ENCODE results near the gene BRCA2.
A peak's percentile ranks its signal among the peaks of the same experiment; 100 is the strongest.

BRCA2 gene

GRCh38 chr13:32315238-32316027 lies at the start of gene BRCA2, which contains the start of gene ZAR1L:
BRCA2 (plus strand) TSS chr13:32315508; CDS start chr13:32316461, 953 bp downstream.
ZAR1L (minus strand) TSS chr13:32315363; CDS start chr13:32311925, 3,438 bp downstream.
- Histone ChIP-seq H3K27me3 (ENCODE audit: insufficient read depth, low read length) (no peaks in the 10 kb centered on the region), H2AFZ (ENCODE audit: low read length, unreplicated experiment) (peak within 1 kb of the TSS; percentile 99), H3K4me1 (ENCODE audit: control insufficient read depth, insufficient read depth, low read length, unreplicated experiment) (peaks cover 15% of the 10 kb centered on the region), H3K36me3 (ENCODE audit: insufficient read depth, low read length) (peaks cover 13% of the 10 kb centered on the region), H3K4me3 (ENCODE audit: low read depth, low read length) (peak within 1 kb of the TSS; percentile 79), H3K79me2 (ENCODE audit: control insufficient read depth, insufficient read depth, low read length, unreplicated experiment) (peaks cover 15% of the 10 kb centered on the region), H3K27ac (ENCODE audit: low read depth, low read length) (peak within 1 kb of the TSS; percentile 91)

- Histone ChIP-seq H3K27ac (ENCODE audit: low read depth, low read length) (no peak overlapping the region), H3K4me3 (ENCODE audit: low read depth, low read length) (no peak overlapping the region), H2AFZ (ENCODE audit: low read length, unreplicated experiment) (no peak overlapping the region), H3K79me2 (ENCODE audit: control insufficient read depth, insufficient read depth, low read length, unreplicated experiment) (no peaks in the 10 kb centered on the region), H3K27me3 (ENCODE audit: insufficient read depth, low read length) (no peaks in the 10 kb centered on the region), H3K36me3 (ENCODE audit: insufficient read depth, low read length) (no peaks in the 10 kb centered on the region), H3K4me1 (ENCODE audit: control insufficient read depth, insufficient read depth, low read length, unreplicated experiment) (peaks cover 31% of the 10 kb centered on the region)
These were observed 49.6 kb upstream of the BRCA2 start for GRCh38 chr13:32265726-32266125.

GRCh38 chr13:32266130-32266529 lies 49.2 kb upstream of the BRCA2 start:
- Histone ChIP-seq H3K79me2 (ENCODE audit: control insufficient read depth, insufficient read depth, low read length, unreplicated experiment) (no peaks in the 10 kb centered on the region), H3K4me3 (ENCODE audit: low read depth, low read length) (no peak overlapping the region), H3K36me3 (ENCODE audit: insufficient read depth, low read length) (no peaks in the 10 kb centered on the region), H2AFZ (ENCODE audit: low read length, unreplicated experiment) (no peak overlapping the region), H3K4me1 (ENCODE audit: control insufficient read depth, insufficient read depth, low read length, unreplicated experiment) (peaks cover 27% of the 10 kb centered on the region), H3K27me3 (ENCODE audit: insufficient read depth, low read length) (no peaks in the 10 kb centered on the region), H3K27ac (ENCODE audit: low read depth, low read length) (no peak overlapping the region)

GRCh38 chr13:32267836-32268439 lies 47.4 kb upstream of the BRCA2 start:
- no peak overlapping the region for H3K4me3 ChIP-seq (ENCODE audit: low read depth, low read length)
- H2AFZ ChIP-seq (ENCODE audit: low read length, unreplicated experiment), result no peak overlapping the region
- H3K27me3 ChIP-seq (ENCODE audit: insufficient read depth, low read length), result no peaks in the 10 kb centered on the region
- H3K36me3 ChIP-seq (ENCODE audit: insufficient read depth, low read length), result no peaks in the 10 kb centered on the region
- no peaks in the 10 kb centered on the region for H3K79me2 ChIP-seq (ENCODE audit: control insufficient read depth, insufficient read depth, low read length, unreplicated experiment)
- no peak overlapping the region for H3K27ac ChIP-seq (ENCODE audit: low read depth, low read length)
- H3K4me1 ChIP-seq (ENCODE audit: control insufficient read depth, insufficient read depth, low read length, unreplicated experiment), result peaks cover 14% of the 10 kb centered on the region

DNA sequence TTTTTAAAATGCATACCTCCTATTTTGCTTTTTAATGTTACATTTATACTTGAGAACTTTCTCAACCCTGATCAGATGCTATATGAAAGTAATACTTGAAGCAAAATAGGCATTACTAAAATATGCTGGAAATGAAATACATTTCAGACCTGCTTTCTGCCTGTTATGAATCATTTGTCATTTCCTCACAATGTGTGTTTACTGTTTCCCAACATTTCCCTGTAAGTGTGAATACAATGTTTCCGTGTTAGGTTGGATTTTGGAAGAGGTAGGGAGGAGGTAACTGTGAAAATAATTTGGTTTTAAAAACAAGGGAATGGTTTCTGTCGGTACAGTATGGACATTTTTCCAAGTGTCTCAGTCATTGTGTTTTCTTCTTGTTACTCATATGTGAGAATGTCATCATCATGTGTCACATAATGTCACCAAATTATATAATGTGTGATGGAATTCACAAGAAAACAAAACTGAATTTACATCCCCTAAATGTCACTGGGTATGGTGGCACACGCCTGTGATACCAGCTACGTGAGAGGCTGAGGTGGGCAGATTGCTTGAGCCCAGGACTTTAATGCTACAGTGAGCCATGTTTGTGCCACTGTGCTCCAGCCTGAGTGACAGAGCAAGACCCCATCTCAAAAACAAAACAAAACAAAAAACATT lies 43.2 kb upstream of the BRCA2 start:
- peaks cover 4% of the 10 kb centered on the region for H3K4me1 ChIP-seq (ENCODE audit: control insufficient read depth, insufficient read depth, low read length, unreplicated experiment)
- H3K79me2 ChIP-seq (ENCODE audit: control insufficient read depth, insufficient read depth, low read length, unreplicated experiment), result no peaks in the 10 kb centered on the region
- no peaks in the 10 kb centered on the region for H3K27me3 ChIP-seq (ENCODE audit: insufficient read depth, low read length)
- no peaks in the 10 kb centered on the region for H3K36me3 ChIP-seq (ENCODE audit: insufficient read depth, low read length)
- H2AFZ ChIP-seq (ENCODE audit: low read length, unreplicated experiment), result no peak overlapping the region
- no peak overlapping the region for H3K27ac ChIP-seq (ENCODE audit: low read depth, low read length)
- H3K4me3 ChIP-seq (ENCODE audit: low read depth, low read length), result no peak overlapping the region

- Histone ChIP-seq H2AFZ (ENCODE audit: low read length, unreplicated experiment) (no peak overlapping the region), H3K36me3 (ENCODE audit: insufficient read depth, low read length) (no peaks in the 10 kb centered on the region), H3K79me2 (ENCODE audit: control insufficient read depth, insufficient read depth, low read length, unreplicated experiment) (no peaks in the 10 kb centered on the region), H3K27me3 (ENCODE audit: insufficient read depth, low read length) (no peaks in the 10 kb centered on the region), H3K4me3 (ENCODE audit: low read depth, low read length) (no peak overlapping the region), H3K4me1 (ENCODE audit: control insufficient read depth, insufficient read depth, low read length, unreplicated experiment) (no peaks in the 10 kb centered on the region), H3K27ac (ENCODE audit: low read depth, low read length) (no peak overlapping the region)
These were observed 37.5 kb upstream of the BRCA2 start for GRCh38 chr13:32277839-32278238.

DNA sequence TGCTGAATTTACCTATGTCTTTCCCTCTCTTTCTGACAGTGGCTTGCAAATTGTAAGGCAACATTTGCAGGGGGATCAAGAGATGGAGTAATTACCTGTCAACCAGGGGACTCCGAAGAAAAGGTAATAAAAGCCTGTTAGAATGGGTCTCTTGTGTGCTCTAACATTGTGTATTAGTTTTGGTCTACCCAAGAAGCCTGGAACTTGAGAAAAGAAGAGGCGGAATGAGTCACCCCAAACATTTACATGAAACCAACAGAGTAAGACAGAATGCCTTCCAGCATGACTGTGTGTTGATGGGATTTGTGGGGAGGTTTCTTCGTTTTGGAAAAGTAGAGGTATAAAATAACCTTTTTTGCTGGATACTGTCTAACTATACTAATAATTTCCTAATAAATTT lies 36.9 kb upstream of the BRCA2 start:
- no peaks in the 10 kb centered on the region for H3K4me1 ChIP-seq (ENCODE audit: control insufficient read depth, insufficient read depth, low read length, unreplicated experiment)
- H3K27me3 ChIP-seq (ENCODE audit: insufficient read depth, low read length), result no peaks in the 10 kb centered on the region
- H3K36me3 ChIP-seq (ENCODE audit: insufficient read depth, low read length), result no peaks in the 10 kb centered on the region
- no peak overlapping the region for H2AFZ ChIP-seq (ENCODE audit: low read length, unreplicated experiment)
- H3K27ac ChIP-seq (ENCODE audit: low read depth, low read length), result no peak overlapping the region
- H3K79me2 ChIP-seq (ENCODE audit: control insufficient read depth, insufficient read depth, low read length, unreplicated experiment), result no peaks in the 10 kb centered on the region
- no peak overlapping the region for H3K4me3 ChIP-seq (ENCODE audit: low read depth, low read length)

GRCh38 chr13:32281096-32281495 lies 34.2 kb upstream of the BRCA2 start:
- Histone ChIP-seq H2AFZ (ENCODE audit: low read length, unreplicated experiment) (no peak overlapping the region), H3K27me3 (ENCODE audit: insufficient read depth, low read length) (no peaks in the 10 kb centered on the region), H3K27ac (ENCODE audit: low read depth, low read length) (no peak overlapping the region), H3K4me3 (ENCODE audit: low read depth, low read length) (no peak overlapping the region), H3K36me3 (ENCODE audit: insufficient read depth, low read length) (no peaks in the 10 kb centered on the region), H3K79me2 (ENCODE audit: control insufficient read depth, insufficient read depth, low read length, unreplicated experiment) (no peaks in the 10 kb centered on the region), H3K4me1 (ENCODE audit: control insufficient read depth, insufficient read depth, low read length, unreplicated experiment) (peaks cover 17% of the 10 kb centered on the region)

GRCh38 chr13:32282096-32282711 lies 33.1 kb upstream of the BRCA2 start:
- no peaks in the 10 kb centered on the region for H3K27me3 ChIP-seq (ENCODE audit: insufficient read depth, low read length)

DNA sequence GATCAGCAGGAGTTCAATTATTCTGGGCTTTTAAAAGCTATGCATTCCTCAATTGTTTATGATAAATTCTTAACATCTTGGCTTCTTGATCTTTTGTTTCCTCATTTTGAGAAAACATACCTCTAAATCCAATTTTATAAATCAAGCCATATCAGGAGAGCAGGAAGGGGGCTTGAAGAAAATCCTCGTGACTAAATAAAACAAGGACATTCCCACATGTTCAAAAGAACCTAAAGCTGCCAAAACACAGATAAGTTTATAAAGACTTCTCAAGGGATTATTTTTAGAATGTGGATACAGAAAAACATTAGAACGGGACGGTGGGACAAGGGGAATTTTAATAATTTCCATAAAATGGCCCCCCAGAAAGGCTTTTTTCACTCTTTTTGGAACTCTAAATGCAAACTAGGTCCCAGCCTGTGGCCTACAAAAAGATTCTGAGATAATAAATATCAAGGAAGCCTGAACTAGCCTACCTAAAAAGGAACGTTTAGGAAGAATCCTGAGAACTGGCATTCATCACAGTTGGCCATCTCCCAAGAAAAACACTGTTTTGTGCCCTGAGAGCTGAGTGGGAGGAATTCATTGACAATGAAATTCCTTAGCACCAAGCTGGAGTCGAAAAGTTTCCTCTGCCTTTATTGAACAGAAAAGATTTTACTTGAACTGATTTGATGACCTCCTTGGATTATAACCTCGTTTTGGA lies 30.2 kb upstream of the BRCA2 start:
- no peaks in the 10 kb centered on the region for H3K27me3 ChIP-seq (ENCODE audit: insufficient read depth, low read length)
- peaks cover 18% of the 10 kb centered on the region for H3K4me1 ChIP-seq (ENCODE audit: control insufficient read depth, insufficient read depth, low read length, unreplicated experiment)
- H3K36me3 ChIP-seq (ENCODE audit: insufficient read depth, low read length), result no peaks in the 10 kb centered on the region
- peak overlapping the region; percentile 77 for H3K27ac ChIP-seq (ENCODE audit: low read depth, low read length)
- peak overlapping the region; percentile 56 for H3K4me3 ChIP-seq (ENCODE audit: low read depth, low read length)
- H2AFZ ChIP-seq (ENCODE audit: low read length, unreplicated experiment), result peak overlapping the region; percentile 95
- H3K79me2 ChIP-seq (ENCODE audit: control insufficient read depth, insufficient read depth, low read length, unreplicated experiment), result no peaks in the 10 kb centered on the region

More at GRCh38 chr13:32282096-32282711, 33.1 kb upstream of the BRCA2 start:
- Histone ChIP-seq H3K4me3 (ENCODE audit: low read depth, low read length) (no peak overlapping the region), H3K36me3 (ENCODE audit: insufficient read depth, low read length) (no peaks in the 10 kb centered on the region), H3K27ac (ENCODE audit: low read depth, low read length) (no peak overlapping the region), H3K4me1 (ENCODE audit: control insufficient read depth, insufficient read depth, low read length, unreplicated experiment) (peaks cover 18% of the 10 kb centered on the region), H2AFZ (ENCODE audit: low read length, unreplicated experiment) (no peak overlapping the region), H3K79me2 (ENCODE audit: control insufficient read depth, insufficient read depth, low read length, unreplicated experiment) (no peaks in the 10 kb centered on the region)

All from ACC112 (cell line).